ENCODE measurements around the gene SCN2A.

- TF ChIP-seq GATA3 (IDR thresholded peaks at IDR 0.05; ENCODE audit: low read depth, low read length) (no peak), GATA2 (IDR thresholded peaks at IDR 0.05; ENCODE audit: low read depth, low read length) (no peak)
Observed at GRCh38 chr2:165245081-165245793, 6.0 kb downstream of the SCN2A start.

Measured in SH-SY5Y (cell line).